ENCODE results near the gene CPXM2. TPM values are rescaled to one million over a fixed set of nuclear protein-coding genes. Genes with fewer than 3 reads are reported as not detected.

CPXM2 gene
- total RNA-seq, 2 experiments from 2014 or later, result not detected

DNA sequence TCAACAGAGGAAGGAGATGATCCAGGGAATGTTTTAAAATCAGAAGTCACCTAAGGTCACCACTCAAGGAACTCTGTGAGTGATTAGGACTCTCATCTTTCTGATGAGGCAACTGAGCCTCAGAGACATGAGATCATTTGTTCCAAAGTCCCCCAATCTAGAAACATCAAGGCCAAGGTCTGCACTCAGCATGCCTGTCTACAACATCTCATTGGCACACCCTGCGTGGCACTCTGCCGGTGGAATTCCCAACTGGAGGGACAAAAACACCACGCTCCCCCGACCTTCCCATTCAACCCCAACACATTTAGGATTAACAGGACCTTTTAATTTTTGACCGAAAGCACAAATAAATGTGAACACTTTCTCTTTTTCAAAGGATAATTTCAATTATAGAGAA lies 31.4 kb downstream of the CPXM2 start:
- intact Hi-C loops (cut with micrococcal nuclease; ENCODE audit: unreplicated experiment), result no loop called here
- H3K79me2 ChIP-seq (ENCODE audit: insufficient read depth, low read depth, low read length), result no peaks in the 10 kb centered on the region
- H3K9me3 ChIP-seq (ENCODE audit: low read length), result no peaks in the 10 kb centered on the region
- no peak overlapping the region for H3K27ac ChIP-seq (ENCODE audit: low read depth, low read length, poor library complexity, severe bottlenecking)
- no peak overlapping the region for H2AFZ ChIP-seq (ENCODE audit: low read length)
- no peaks in the 10 kb centered on the region for H3K4me1 ChIP-seq (ENCODE audit: insufficient read depth, low read length, poor library complexity, severe bottlenecking)
- H4K20me1 ChIP-seq (ENCODE audit: insufficient read depth, low read length), result no peaks in the 10 kb centered on the region
- no peaks in the 10 kb centered on the region for H3K36me3 ChIP-seq (ENCODE audit: insufficient read depth, low read length)
- H3K4me3 ChIP-seq (ENCODE audit: low read depth, low read length, poor library complexity, severe bottlenecking), result no peak overlapping the region
- H3K4me2 ChIP-seq (ENCODE audit: low read length), result no peak overlapping the region
- ChIA-PET POLR2A (no interaction called here), CTCF (ENCODE audit: unreplicated experiment) (no interaction called here)
- no peak for DNase-seq (ENCODE audit: low spot score)
- no peak for TF ChIP-seq EZH2phosphoT487 (IDR thresholded peaks at IDR 0.05; ENCODE audit: borderline replicate concordance, low read depth, low read length)
- TF ChIP-seq, protein P1, sequence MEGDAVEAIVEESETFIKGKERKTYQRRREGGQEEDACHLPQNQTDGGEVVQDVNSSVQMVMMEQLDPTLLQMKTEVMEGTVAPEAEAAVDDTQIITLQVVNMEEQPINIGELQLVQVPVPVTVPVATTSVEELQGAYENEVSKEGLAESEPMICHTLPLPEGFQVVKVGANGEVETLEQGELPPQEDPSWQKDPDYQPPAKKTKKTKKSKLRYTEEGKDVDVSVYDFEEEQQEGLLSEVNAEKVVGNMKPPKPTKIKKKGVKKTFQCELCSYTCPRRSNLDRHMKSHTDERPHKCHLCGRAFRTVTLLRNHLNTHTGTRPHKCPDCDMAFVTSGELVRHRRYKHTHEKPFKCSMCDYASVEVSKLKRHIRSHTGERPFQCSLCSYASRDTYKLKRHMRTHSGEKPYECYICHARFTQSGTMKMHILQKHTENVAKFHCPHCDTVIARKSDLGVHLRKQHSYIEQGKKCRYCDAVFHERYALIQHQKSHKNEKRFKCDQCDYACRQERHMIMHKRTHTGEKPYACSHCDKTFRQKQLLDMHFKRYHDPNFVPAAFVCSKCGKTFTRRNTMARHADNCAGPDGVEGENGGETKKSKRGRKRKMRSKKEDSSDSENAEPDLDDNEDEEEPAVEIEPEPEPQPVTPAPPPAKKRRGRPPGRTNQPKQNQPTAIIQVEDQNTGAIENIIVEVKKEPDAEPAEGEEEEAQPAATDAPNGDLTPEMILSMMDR (conservative IDR thresholded peaks at IDR 0.05; ENCODE audit: low read length), result no peak
- no TSS peak for BruUV-seq (replicated peaks)
- H3K9me2 ChIP-seq (ENCODE audit: insufficient read depth, low read length), result no peaks in the 10 kb centered on the region

DNA sequence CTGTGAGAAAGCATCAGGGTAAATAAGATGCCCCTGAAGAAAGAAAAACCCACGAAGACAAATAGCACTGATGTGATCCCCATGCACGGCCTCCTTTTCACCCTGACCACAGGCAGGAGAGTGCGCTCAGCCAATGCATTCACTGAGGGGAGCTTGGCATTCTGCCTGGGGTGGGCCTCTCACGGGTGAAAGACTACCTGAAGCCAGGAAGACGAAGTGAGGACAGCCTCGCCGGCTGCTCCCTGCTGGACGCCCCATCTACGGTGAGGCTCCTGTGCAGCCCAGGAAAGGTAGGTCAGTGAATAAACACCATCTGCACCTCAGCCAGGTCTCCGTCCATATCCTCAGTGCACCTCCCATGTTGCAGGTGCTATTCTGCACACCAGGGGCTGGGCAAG lies 32.0 kb downstream of the CPXM2 start:
- intact Hi-C loops (cut with micrococcal nuclease; ENCODE audit: unreplicated experiment), result no loop called here
- Histone ChIP-seq H3K4me2 (ENCODE audit: low read length) (no peak overlapping the region), H4K20me1 (ENCODE audit: insufficient read depth, low read length) (no peaks in the 10 kb centered on the region), H3K4me3 (ENCODE audit: low read depth, low read length, poor library complexity, severe bottlenecking) (no peak overlapping the region), H3K9me2 (ENCODE audit: insufficient read depth, low read length) (no peaks in the 10 kb centered on the region), H3K4me1 (ENCODE audit: insufficient read depth, low read length, poor library complexity, severe bottlenecking) (no peaks in the 10 kb centered on the region), H3K36me3 (ENCODE audit: insufficient read depth, low read length) (no peaks in the 10 kb centered on the region), H3K27ac (ENCODE audit: low read depth, low read length, poor library complexity, severe bottlenecking) (no peak overlapping the region), H3K79me2 (ENCODE audit: insufficient read depth, low read depth, low read length) (no peaks in the 10 kb centered on the region), H2AFZ (ENCODE audit: low read length) (no peak overlapping the region), H3K9me3 (ENCODE audit: low read length) (no peaks in the 10 kb centered on the region)
- no peak for TF ChIP-seq EZH2phosphoT487 (IDR thresholded peaks at IDR 0.05; ENCODE audit: borderline replicate concordance, low read depth, low read length)
- TF ChIP-seq, protein P1 (conservative IDR thresholded peaks at IDR 0.05; ENCODE audit: low read length), result no peak
- ChIA-PET CTCF (ENCODE audit: unreplicated experiment) (no interaction called here), POLR2A (no interaction called here)
- no TSS peak for BruUV-seq (replicated peaks)
- no peak for DNase-seq (ENCODE audit: low spot score)

DNA sequence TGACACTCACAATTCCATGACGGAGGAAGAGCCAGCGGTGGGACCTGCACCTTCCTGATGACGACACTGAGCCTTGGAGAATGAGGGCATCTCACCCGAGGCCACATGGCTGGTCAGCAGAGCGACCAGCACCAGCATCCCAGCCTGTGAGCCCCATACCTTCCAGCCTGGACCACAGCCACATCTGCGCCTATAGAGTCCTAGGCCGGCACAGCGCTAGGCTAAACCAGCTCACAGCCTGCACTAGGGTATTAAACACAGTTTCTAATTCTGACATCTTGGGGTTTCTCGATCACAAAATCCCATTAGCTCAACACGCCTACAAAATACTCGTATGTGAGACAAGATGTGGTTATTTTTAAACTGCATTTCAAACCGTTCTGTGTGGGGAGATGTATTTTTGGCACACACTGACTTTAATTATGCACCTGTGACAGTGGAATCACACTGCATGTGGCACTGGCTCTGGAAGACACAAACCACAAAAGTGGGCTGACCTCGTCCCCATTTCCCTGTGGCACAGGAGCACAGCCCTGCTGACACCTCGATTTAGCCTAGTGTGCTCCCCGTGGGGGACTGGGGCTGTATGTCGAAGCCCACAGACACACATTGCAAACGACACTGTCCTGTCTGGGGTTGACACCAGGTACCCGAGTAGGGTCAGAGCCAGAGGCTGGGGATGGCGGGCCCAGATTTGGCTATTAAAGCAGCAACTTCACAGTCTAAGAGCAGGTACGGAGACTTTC lies 32.5 kb downstream of the CPXM2 start:
- ChIA-PET POLR2A (interaction anchor here (1.0 kb wide), 1 partner anchor 12 kb away, joined by 3 read pairs; no protein-coding TSS in a partner anchor), CTCF (ENCODE audit: unreplicated experiment) (no interaction called here)
- Histone ChIP-seq H4K20me1 (ENCODE audit: insufficient read depth, low read length) (no peaks in the 10 kb centered on the region), H3K36me3 (ENCODE audit: insufficient read depth, low read length) (no peaks in the 10 kb centered on the region), H3K4me3 (ENCODE audit: low read depth, low read length, poor library complexity, severe bottlenecking) (no peak overlapping the region), H3K4me2 (ENCODE audit: low read length) (no peak overlapping the region), H3K9me3 (ENCODE audit: low read length) (no peaks in the 10 kb centered on the region), H3K9me2 (ENCODE audit: insufficient read depth, low read length) (no peaks in the 10 kb centered on the region), H3K79me2 (ENCODE audit: insufficient read depth, low read depth, low read length) (no peaks in the 10 kb centered on the region), H2AFZ (ENCODE audit: low read length) (no peak overlapping the region), H3K27ac (ENCODE audit: low read depth, low read length, poor library complexity, severe bottlenecking) (no peak overlapping the region), H3K4me1 (ENCODE audit: insufficient read depth, low read length, poor library complexity, severe bottlenecking) (no peaks in the 10 kb centered on the region)
- BruUV-seq (replicated peaks), result no TSS peak
- no peak for DNase-seq (ENCODE audit: low spot score)
- intact Hi-C loops (cut with micrococcal nuclease; ENCODE audit: unreplicated experiment), result no loop called here
- TF ChIP-seq EZH2phosphoT487 (IDR thresholded peaks at IDR 0.05; ENCODE audit: borderline replicate concordance, low read depth, low read length), result no peak
- TF ChIP-seq, protein P1 (conservative IDR thresholded peaks at IDR 0.05; ENCODE audit: low read length), result no peak

All from OCI-LY7 (cell line).